GM19467 (cell line): ENCODE measurements around the gene USE1.
"Not testable (repeated sequence)": the region's sequence is repeated elsewhere in the genome, so short reads cannot be mapped to it uniquely, and the experiment has no call there.

Experiments
- ATAC-seq: cut with Tn5 transposase; IDR thresholded peaks from one replicate; pipeline ENCODE4 v1.9.1; 2021; ENCODE audit warnings: mild to moderate bottlenecking, moderate library complexity; ENCODE audit not compliant: unreplicated experiment

Gene USE1

GRCh38 chr19:17215127-17215971 lies at the start of gene USE1:
Gene USE1 (plus strand): TSS chr19:17215357. CDS start chr19:17215406, 49 bp downstream.
- peak; percentile 71 for ATAC-seq

GRCh38 chr19:17165715-17166114 lies 49.4 kb upstream of the USE1 start:
- ATAC-seq, result no peak

- no peak for ATAC-seq
Observed at GRCh38 chr19:17170538-17171297, 44.4 kb upstream of the USE1 start.

- no peak for ATAC-seq
Observed at GRCh38 chr19:17171874-17172273, 43.3 kb upstream of the USE1 start.

- ATAC-seq, result no peak
Observed at GRCh38 chr19:17172624-17173345, 42.4 kb upstream of the USE1 start.

GRCh38 chr19:17178291-17178690 lies 36.9 kb upstream of the USE1 start:
- ATAC-seq, result no peak

GRCh38 chr19:17180997-17181702 lies 34.0 kb upstream of the USE1 start:
- no peak for ATAC-seq

- no peak for ATAC-seq
Observed at GRCh38 chr19:17183271-17183761, 31.8 kb upstream of the USE1 start.

- no peak for ATAC-seq
Observed at GRCh38 chr19:17183858-17184321, 31.3 kb upstream of the USE1 start.

GRCh38 chr19:17184371-17184841 lies 30.8 kb upstream of the USE1 start:
- no peak for ATAC-seq

- no peak for ATAC-seq
Observed at GRCh38 chr19:17185590-17185989, 29.6 kb upstream of the USE1 start.

- ATAC-seq, result not testable (repeated sequence)
Observed at GRCh38 chr19:17191736-17192135, 23.4 kb upstream of the USE1 start.

GRCh38 chr19:17192751-17193150 lies 22.4 kb upstream of the USE1 start:
- ATAC-seq, result no peak

GRCh38 chr19:17194608-17195007 lies 20.5 kb upstream of the USE1 start:
- no peak for ATAC-seq

- no peak for ATAC-seq
Observed at GRCh38 chr19:17195106-17195505, 20.1 kb upstream of the USE1 start.

GRCh38 chr19:17196610-17197009 lies 18.5 kb upstream of the USE1 start:
- ATAC-seq, result no peak

- ATAC-seq, result no peak
Observed at GRCh38 chr19:17197666-17198065, 17.5 kb upstream of the USE1 start.

- ATAC-seq, result no peak
Observed at GRCh38 chr19:17200408-17201079, 14.6 kb upstream of the USE1 start.

GRCh38 chr19:17202249-17202648 lies 12.9 kb upstream of the USE1 start:
- no peak for ATAC-seq

GRCh38 chr19:17202713-17203112 lies 12.4 kb upstream of the USE1 start:
- no peak for ATAC-seq
